GM13977 (cell line): ENCODE measurements around the gene WDPCP.

Experiments
- DNase-seq: peaks from one replicate; pipeline ENCODE4 v3.0.0; 2012; ENCODE audit warnings: low spot score
- CTCF ChIP-seq: IDR thresholded peaks from 2 replicates; pipeline ENCODE4 v1.5.1; 2012; ENCODE audit warnings: mild to moderate bottlenecking, control low read depth; ENCODE audit not compliant: insufficient read depth; ENCODE audit errors: extremely low read depth, missing control alignments
- in situ Hi-C: fragments of 300-500 bp; cut with MboI; formaldehyde crosslinking; loops from one replicate; pipeline ENCODE4 v1.12.0; 2022; ENCODE audit warnings: low sequenced_read_pairs, low pct_unique_long_range_greater_than_20kb, mixed read lengths, inconsistent platforms; ENCODE audit not compliant: unreplicated experiment

The WDPCP gene

GRCh38 chr2:63590626-63591408 lies 2.5 kb upstream of the WDPCP start:
- no peak for TF ChIP-seq CTCF
- in situ Hi-C loops, result no loop called here

DNA sequence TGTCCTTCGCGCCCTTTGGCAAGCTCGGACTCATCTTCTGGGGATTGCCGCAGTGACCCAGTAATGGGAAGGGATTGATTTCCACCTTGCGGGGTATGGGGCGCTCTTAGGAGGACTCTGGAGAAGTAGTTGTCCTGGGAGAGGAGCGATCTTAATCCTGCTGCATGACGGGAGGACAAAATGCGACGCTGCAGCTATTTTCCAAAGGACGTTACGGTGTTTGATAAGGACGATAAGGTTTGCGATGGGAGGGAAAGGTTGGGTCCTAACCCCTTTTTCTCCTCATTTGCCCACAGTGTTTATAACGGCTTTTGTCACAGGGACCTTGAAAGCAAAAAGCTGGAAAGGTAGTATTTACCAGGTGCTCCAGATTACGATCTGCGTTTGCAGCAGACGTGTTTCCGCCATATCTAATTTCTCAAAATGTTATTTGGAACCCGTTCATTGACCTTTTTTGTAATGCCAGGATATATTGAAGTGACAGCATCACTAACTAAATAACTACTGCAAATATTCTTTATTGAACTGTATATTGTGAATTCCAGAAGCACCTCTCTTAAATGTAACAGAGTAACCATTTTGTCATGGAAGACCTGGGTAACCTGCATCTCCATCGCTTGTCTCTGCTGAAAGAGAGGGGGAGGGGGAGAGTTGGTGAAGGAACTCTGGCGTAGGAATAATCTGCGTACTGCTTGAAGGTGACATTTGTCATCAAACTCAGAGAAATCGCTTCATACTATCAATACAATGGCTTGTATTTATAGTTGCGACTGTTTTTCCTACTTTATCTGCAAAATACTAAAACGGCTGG lies 1.1 kb upstream of the WDPCP start:
- in situ Hi-C loops, result no loop called here
- DNase-seq, result no peak
- no peak for TF ChIP-seq CTCF

More at GRCh38 chr2:63590626-63591408, 2.5 kb upstream of the WDPCP start:
- DNase-seq, result no peak

GRCh38 chr2:63587814-63588384 lies 378 bp downstream of the WDPCP start:
- DNase-seq, result no peak
- TF ChIP-seq CTCF, result no peak
- in situ Hi-C loops, result no loop called here

DNA sequence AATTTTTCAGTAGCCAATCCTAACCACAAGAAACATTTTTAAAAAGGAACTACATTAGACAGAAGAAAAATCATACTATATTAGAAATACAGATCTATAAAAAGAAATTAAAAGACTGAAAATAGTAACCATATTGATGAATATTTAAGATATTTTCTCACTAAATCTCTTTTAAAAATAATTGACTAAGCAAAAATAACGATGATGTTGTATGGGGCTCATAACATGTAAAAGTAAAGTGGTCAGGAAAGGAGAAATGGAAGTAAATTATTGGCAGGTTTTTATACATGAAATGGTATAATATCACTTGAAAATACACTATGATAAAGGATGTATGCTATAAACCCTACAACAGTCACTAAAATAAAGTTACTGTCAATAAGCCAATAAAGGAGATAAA lies 5.4 kb downstream of the WDPCP start:
- in situ Hi-C loops, result no loop called here
- no peak for TF ChIP-seq CTCF
- DNase-seq, result no peak

GRCh38 chr2:63581298-63581961 lies 6.8 kb downstream of the WDPCP start:
- DNase-seq, result no peak
- no peak for TF ChIP-seq CTCF
- in situ Hi-C loops, result no loop called here

DNA sequence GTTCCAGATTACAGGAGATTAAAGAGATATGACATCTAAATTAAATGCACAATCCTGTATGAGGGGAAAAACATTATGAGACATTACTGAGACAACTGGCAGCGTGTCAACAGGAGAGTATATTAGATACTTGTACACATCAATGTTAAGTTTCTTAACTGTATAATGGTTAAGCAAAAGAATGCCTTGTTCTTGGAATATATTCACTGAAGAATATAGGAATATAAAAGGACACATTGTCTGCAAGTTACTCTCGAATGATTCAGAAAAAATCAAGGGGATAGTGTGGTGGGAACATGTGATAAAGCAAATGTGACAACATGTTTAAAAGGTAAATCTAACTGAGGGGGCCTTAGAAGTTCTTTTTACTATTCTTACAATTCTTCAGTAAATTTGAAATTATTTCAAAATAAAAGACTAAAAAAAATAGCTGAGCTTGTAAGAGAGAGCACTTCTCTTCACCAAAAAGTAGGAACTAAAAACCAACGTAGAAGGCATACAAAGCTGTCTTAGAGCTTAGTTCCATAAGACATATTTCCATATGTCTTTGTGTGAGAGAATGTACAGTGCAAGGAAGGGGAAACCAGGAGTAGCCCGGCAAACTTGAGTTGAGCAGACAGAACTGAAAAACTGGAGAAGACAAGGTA lies 7.5 kb downstream of the WDPCP start:
- no peak for TF ChIP-seq CTCF
- in situ Hi-C loops, result no loop called here
- no peak for DNase-seq
